ENCODE data around the gene TMPRSS9. TPM values are rescaled to one million over a fixed set of nuclear protein-coding genes. Genes with fewer than 3 reads are reported as not detected.
A peak's percentile ranks its signal among the peaks of the same experiment; 100 is the strongest.
"Not testable (repeated sequence)": the region's sequence is repeated elsewhere in the genome, so short reads cannot be mapped to it uniquely, and the experiment has no call there.

The TMPRSS9 gene
- total and polyA plus RNA-seq, 4 donors, result 0.05 to 0.37 (median 0.09) TPM; not detected in 1

GRCh38 chr19:2461751-2462634, 101.9 kb downstream of the TMPRSS9 start:
- peak; percentile 76 to 80 (median 79) for DNase-seq
- 3 to 4% methylated on average over 61 to 62 of the region's 62 CpGs for WGBS, 2 donors
- ATAC-seq (ENCODE audit: insufficient read depth, low FRiP score), result peak; percentile 59
- peaks cover 0 to 8% (median 3%) of the 10 kb centered on the region in 5 donors for H3K4me1 ChIP-seq (ENCODE audit: control insufficient read depth in 5 of 5, insufficient read depth in 5 of 5, low read length in 5 of 5)
- TF ChIP-seq CTCF (IDR thresholded peaks at IDR 0.05; ENCODE audit: control extremely low read depth, extremely low read depth), result no peak
- H3K27ac ChIP-seq (ENCODE audit: low read depth in 1 of 2, low read length in 1 of 2), result no peak overlapping the region
- no peak overlapping the region for H3K9ac ChIP-seq (ENCODE audit: insufficient read depth in 1 of 2, low read length in 2 of 2)
- H3K27me3 ChIP-seq (ENCODE audit: control insufficient read depth in 3 of 3, insufficient read depth in 3 of 3, low read length in 2 of 3), result no peaks in the 10 kb centered on the region
- H3K9me3 ChIP-seq (ENCODE audit: control insufficient read depth in 4 of 4, insufficient read depth in 3 of 4, low read length in 3 of 4), result no peaks in the 10 kb centered on the region
- peak overlapping the region; percentile 47 for H3K4me3 ChIP-seq
- no peaks in the 10 kb centered on the region for H3K36me3 ChIP-seq (ENCODE audit: control insufficient read depth in 4 of 4, insufficient read depth in 4 of 4, low read length in 4 of 4)

GRCh38 chr19:2462635-2463421, 102.8 kb downstream of the TMPRSS9 start:
- no peaks in the 10 kb centered on the region for H3K36me3 ChIP-seq (ENCODE audit: control insufficient read depth in 4 of 4, insufficient read depth in 4 of 4, low read length in 4 of 4)
- peaks cover 0 to 8% (median 3%) of the 10 kb centered on the region in 5 donors for H3K4me1 ChIP-seq (ENCODE audit: control insufficient read depth in 5 of 5, insufficient read depth in 5 of 5, low read length in 5 of 5)
- H3K27ac ChIP-seq (ENCODE audit: low read depth in 1 of 2, low read length in 1 of 2), result no peak overlapping the region
- no peak for TF ChIP-seq CTCF (IDR thresholded peaks at IDR 0.05; ENCODE audit: control extremely low read depth, extremely low read depth)
- DNase-seq (peak; percentile 97 to 98 (median 97)), ATAC-seq (ENCODE audit: insufficient read depth, low FRiP score) (peak; percentile 43)
- H3K27me3 ChIP-seq (ENCODE audit: control insufficient read depth in 3 of 3, insufficient read depth in 3 of 3, low read length in 2 of 3), result no peaks in the 10 kb centered on the region
- 25 to 39% methylated on average over 43 to 46 of the region's 46 CpGs for WGBS, 2 donors
- H3K4me3 ChIP-seq, result no peak overlapping the region
- no peak overlapping the region for H3K9ac ChIP-seq (ENCODE audit: insufficient read depth in 1 of 2, low read length in 2 of 2)
- no peaks in the 10 kb centered on the region for H3K9me3 ChIP-seq (ENCODE audit: control insufficient read depth in 4 of 4, insufficient read depth in 3 of 4, low read length in 3 of 4)

- not testable (repeated sequence) for DNase-seq; H3K4me1 ChIP-seq (ENCODE audit: control insufficient read depth in 5 of 5, insufficient read depth in 5 of 5, low read length in 5 of 5); ATAC-seq (ENCODE audit: insufficient read depth, low FRiP score); H3K36me3 ChIP-seq (ENCODE audit: control insufficient read depth in 4 of 4, insufficient read depth in 4 of 4, low read length in 4 of 4); H3K27me3 ChIP-seq (ENCODE audit: control insufficient read depth in 3 of 3, insufficient read depth in 3 of 3, low read length in 2 of 3); H3K27ac ChIP-seq (ENCODE audit: low read depth in 1 of 2, low read length in 1 of 2); H3K9ac ChIP-seq (ENCODE audit: insufficient read depth in 1 of 2, low read length in 2 of 2); H3K9me3 ChIP-seq (ENCODE audit: control insufficient read depth in 4 of 4, insufficient read depth in 3 of 4, low read length in 3 of 4); H3K4me3 ChIP-seq
- 98 to 100% methylated on average over 5 of the region's 5 CpGs for WGBS, 2 donors
Observed at GRCh38 chr19:2463694-2464093, 103.6 kb downstream of the TMPRSS9 start.

- DNase-seq, result no peak
- no peaks in the 10 kb centered on the region for H3K36me3 ChIP-seq (ENCODE audit: control insufficient read depth in 4 of 4, insufficient read depth in 4 of 4, low read length in 4 of 4)
- no peaks in the 10 kb centered on the region for H3K27me3 ChIP-seq (ENCODE audit: control insufficient read depth in 3 of 3, insufficient read depth in 3 of 3, low read length in 2 of 3)
- WGBS, 2 donors, result 76 to 89% methylated on average over 5 of the region's 5 CpGs
- H3K4me3 ChIP-seq, result no peak overlapping the region
- H3K9me3 ChIP-seq (ENCODE audit: control insufficient read depth in 4 of 4, insufficient read depth in 3 of 4, low read length in 3 of 4), result no peaks in the 10 kb centered on the region
- peaks cover 0 to 8% (median 3%) of the 10 kb centered on the region in 5 donors for H3K4me1 ChIP-seq (ENCODE audit: control insufficient read depth in 5 of 5, insufficient read depth in 5 of 5, low read length in 5 of 5)
- no peak overlapping the region for H3K9ac ChIP-seq (ENCODE audit: insufficient read depth in 1 of 2, low read length in 2 of 2)
- ATAC-seq (ENCODE audit: insufficient read depth, low FRiP score), result no peak
- TF ChIP-seq CTCF (IDR thresholded peaks at IDR 0.05; ENCODE audit: control extremely low read depth, extremely low read depth), result no peak
- no peak overlapping the region for H3K27ac ChIP-seq (ENCODE audit: low read depth in 1 of 2, low read length in 1 of 2)
Observed at GRCh38 chr19:2464389-2464788, 104.3 kb downstream of the TMPRSS9 start.
